Endothelial cell of umbilical vein (primary cell): ENCODE data around the gene CXCL17. TPM values are rescaled to one million over a fixed set of nuclear protein-coding genes. Genes with fewer than 3 reads are reported as not detected.

Experiments
- BruUV-seq: library from RNA; stranded (reverse); fragments of 400-500 nt; replicated peaks from 2 replicates; lab custom pipeline; 2021; lab: Mats Ljungman, UMichigan
- CTCF ChIA-PET: fragments of 300-600, 350-600 bp; sonication (Branson Sonifier 250); formaldehyde crosslinking; loops from one replicate; lab custom pipeline; 2021; ENCODE audit warnings: antibody characterized with exemption, inconsistent platforms; lab: Charles Lee
- POLR2A ChIA-PET: fragments of 300-600, 350-600 bp; sonication (Branson Sonifier 250); formaldehyde crosslinking; loops from one replicate; lab custom pipeline; 2021; ENCODE audit warnings: antibody characterized with exemption, inconsistent platforms; lab: Charles Lee
- DNase-seq: peaks from one replicate; pipeline ENCODE4 v3.0.0-alpha.2; 2011; ENCODE audit warnings: low read depth, low spot score
- FAIRE-seq: peaks from 2 replicates; lab custom pipeline; 2011; peaks lifted over from hg19 to GRCh38; lab: Jason Lieb, UNC
- H2AFZ ChIP-seq: 2 replicates; pipeline ENCODE4 v1.6.0; 2012; ENCODE audit warnings: low read depth, low read length, control low read depth, inconsistent platforms
- H3K27ac ChIP-seq: 2 replicates; pipeline ENCODE4 v1.5.1; 2011; ENCODE audit warnings: low read depth, mild to moderate bottlenecking, control low read depth, low read length, moderate library complexity; ENCODE audit not compliant: insufficient read depth
- H3K27me3 ChIP-seq, 2 experiments: 2 replicates each; pipeline versions ENCODE4 v1.6.0 to v1.6.1; 2011; ENCODE audit warnings: low read length in 2 of 2, mixed read lengths in 1 of 2; ENCODE audit not compliant: control insufficient read depth in 2 of 2, insufficient read depth in 2 of 2
- H3K36me3 ChIP-seq, 2 experiments: 2 replicates in 1 of 2; 3 replicates in 1 of 2; pipeline ENCODE4 v1.5.1; 2011; ENCODE audit warnings: low read length in 2 of 2, mild to moderate bottlenecking in 1 of 2, moderate library complexity in 1 of 2; ENCODE audit not compliant: control insufficient read depth in 2 of 2, insufficient read depth in 2 of 2; ENCODE audit errors: extremely low read depth in 1 of 2
- H3K4me1 ChIP-seq: 3 replicates; pipeline ENCODE4 v1.5.1; 2011; ENCODE audit warnings: mild to moderate bottlenecking, low read length; ENCODE audit not compliant: control insufficient read depth, insufficient read depth; ENCODE audit errors: extremely low read depth
- H3K4me2 ChIP-seq: 2 replicates; pipeline ENCODE4 v1.6.1; 2011; ENCODE audit warnings: low read length, control low read depth, mixed read lengths; ENCODE audit not compliant: insufficient read depth
- H3K4me3 ChIP-seq, 3 experiments: fragments of 200-600 bp in 1 of 3; sonication (generic), shearing (Covaris generic) in 1 of 3; replicated peaks in 1 of 3; 2 replicates each; pipeline ENCODE4 v1.5.1; 2011 to 2016; ENCODE audit warnings: control low read depth in 3 of 3, low read length in 3 of 3, mild to moderate bottlenecking in 2 of 3, inconsistent platforms in 1 of 3, low read depth in 1 of 3, moderate library complexity in 1 of 3; ENCODE audit not compliant: insufficient read depth in 1 of 3
- H3K79me2 ChIP-seq: 2 replicates; pipeline ENCODE4 v1.6.0; 2012; ENCODE audit warnings: low read length, inconsistent platforms; ENCODE audit not compliant: control insufficient read depth, insufficient read depth
- H3K9ac ChIP-seq: replicated peaks from 2 replicates; pipeline ENCODE3; 2011; ENCODE audit warnings: low read length, control low read depth; ENCODE audit not compliant: insufficient read depth; ENCODE audit errors: extremely low read depth
- H3K9me1 ChIP-seq: replicated peaks from 3 replicates; pipeline ENCODE4 v1.6.0; 2011; ENCODE audit warnings: mild to moderate bottlenecking, low read length; ENCODE audit not compliant: control insufficient read depth, insufficient read depth; ENCODE audit errors: extremely low read depth
- H3K9me3 ChIP-seq: replicated peaks from 2 replicates; pipeline ENCODE4 v1.5.1; 2012; ENCODE audit warnings: low read length, inconsistent platforms; ENCODE audit not compliant: control insufficient read depth, insufficient read depth
- H4K20me1 ChIP-seq: replicated peaks from 2 replicates; pipeline ENCODE3; 2011; ENCODE audit warnings: mild to moderate bottlenecking, low read length; ENCODE audit not compliant: control insufficient read depth, insufficient read depth; ENCODE audit errors: extremely low read depth
- CTCF ChIP-seq, 2 donors: IDR thresholded peaks; 1 replicate in 1 of 2; 2 replicates in 1 of 2; pipeline ENCODE4 v1.5.1; 2011; ENCODE audit warnings: low read length in 2 of 2, mild to moderate bottlenecking in 2 of 2, moderate library complexity in 2 of 2, control low read depth in 1 of 2, inconsistent platforms in 1 of 2, low read depth in 1 of 2; ENCODE audit not compliant: insufficient read depth in 1 of 2; ENCODE audit errors: extremely low read depth in 1 of 2
- EZH2 ChIP-seq: IDR thresholded peaks from 2 replicates; pipeline ENCODE4 v1.6.1; 2012; ENCODE audit warnings: borderline replicate concordance, low read depth, mild to moderate bottlenecking, moderate library complexity, low read length, inconsistent platforms; ENCODE audit not compliant: severe bottlenecking
- FOS ChIP-seq: IDR thresholded peaks from 2 replicates; pipeline ENCODE4 v1.6.1; 2011; ENCODE audit warnings: mild to moderate bottlenecking, low read length, moderate library complexity, borderline replicate concordance; ENCODE audit not compliant: insufficient read depth
- GATA2 ChIP-seq: IDR thresholded peaks from 2 replicates; pipeline ENCODE4 v1.7.0; 2011; ENCODE audit warnings: low read depth, mild to moderate bottlenecking, moderate library complexity, mixed read lengths, low read length; ENCODE audit not compliant: insufficient read length, insufficient read depth
- JUN ChIP-seq: IDR thresholded peaks from 2 replicates; pipeline ENCODE4 v1.6.1; 2011; ENCODE audit warnings: borderline replicate concordance, low read depth; ENCODE audit not compliant: insufficient read length, insufficient read depth
- MAX ChIP-seq: IDR thresholded peaks from 2 replicates; pipeline ENCODE4 v1.6.1; 2011; ENCODE audit not compliant: insufficient read depth, insufficient read length
- MYC ChIP-seq: IDR thresholded peaks from one replicate; pipeline ENCODE4 v1.6.1; 2011; ENCODE audit warnings: mild to moderate bottlenecking, low read depth, low read length
- POLR2A ChIP-seq: IDR thresholded peaks from 2 replicates; pipeline ENCODE4 v1.6.1; 2012; ENCODE audit warnings: low read depth, mild to moderate bottlenecking, control low read depth, low read length
- POLR2AphosphoS5 ChIP-seq: IDR thresholded peaks from 2 replicates; pipeline ENCODE4 v1.6.1; 2012; ENCODE audit warnings: low read depth, mild to moderate bottlenecking, control low read depth, low read length, moderate library complexity; ENCODE audit not compliant: insufficient read depth
- dilution Hi-C: fragments of 300-500 bp; cut with MboI; formaldehyde crosslinking; loops from one replicate; pipeline ENCODE4 v1.15.0; 2019; ENCODE audit warnings: low sequenced_read_pairs; ENCODE audit not compliant: extremely low pct_ligation_motif_present
- intact Hi-C: fragments of 100-400 bp; cut with micrococcal nuclease; formaldehyde crosslinking; loops from one replicate; pipeline ENCODE4 v1.10.0; 2022
- polyA plus RNA-seq, 4 experiments: library from polyadenylated mRNA; depleted of rRNA in 3 of 4; stranded (reverse) in 3 of 4; unstranded in 1 of 4; fragments of >200 nt; gene quantifications; 2 replicates each; pipeline versions ENCODE4 v1.2.1 to v1.2.3, GENCODE V29; 2011 to 2012; ENCODE audit warnings: missing spikeins in 1 of 4
- total RNA-seq: library from RNA; stranded (reverse); gene quantifications from 2 replicates; pipeline ENCODE4 v1.2.3, GENCODE V29; 2021

CXCL17 gene
- total and polyA plus RNA-seq, 2 donors (not counting 3 experiments of a cell fraction or from before 2014, with no cell fraction given), result not detected

GRCh38 chr19:42421591-42422031 lies 21.1 kb downstream of the CXCL17 start:
- DNase-seq (peak; percentile 35), FAIRE-seq (peak; percentile 53)
- no peaks in the 10 kb centered on the region for H4K20me1 ChIP-seq
- peaks cover 29% of the 10 kb centered on the region for H3K4me1 ChIP-seq
- H3K9me3 ChIP-seq, result no peaks in the 10 kb centered on the region
- TF ChIP-seq POLR2A, result no peak
- TF ChIP-seq POLR2AphosphoS5, result no peak
- no peak for TF ChIP-seq CTCF (IDR thresholded peaks at IDR 0.05; ENCODE audit: extremely low read depth in 1 of 2, insufficient read depth in 1 of 2, low read depth in 1 of 2, low read length in 2 of 2)
- TF ChIP-seq JUN, result no peak
- no peak for TF ChIP-seq EZH2
- no peak for TF ChIP-seq GATA2
- no peak for TF ChIP-seq MYC
- no peak for TF ChIP-seq FOS
- no peak for TF ChIP-seq MAX
- intact Hi-C loops (loop anchor here (1.0 to 2.0 kb wide), 2 partner anchors 17 to 178 kb away; no protein-coding TSS in a partner anchor), dilution Hi-C loops (no loop called here)
- ChIA-PET CTCF (interaction anchor here (0.8 to 2.3 kb wide), 3 partner anchors 15 to 19 kb away, joined by 3 to 14 read pairs (median 3); no protein-coding TSS in a partner anchor), POLR2A (no interaction called here)
- H3K27me3 ChIP-seq, result no peaks in the 10 kb centered on the region
- no peaks in the 10 kb centered on the region for H3K79me2 ChIP-seq
- H3K36me3 ChIP-seq, result no peaks in the 10 kb centered on the region
- no TSS peak for BruUV-seq
- H3K4me3 ChIP-seq, result no peak overlapping the region
- peak overlapping the region; percentile 23 for H3K27ac ChIP-seq
- H2AFZ ChIP-seq, result no peak overlapping the region
- H3K9me1 ChIP-seq, result no peaks in the 10 kb centered on the region
- peak overlapping the region; percentile 81 for H3K4me2 ChIP-seq
- H3K9ac ChIP-seq, result no peak overlapping the region
